ENCODE results near the gene ATP10A.
A peak's percentile ranks its signal among the peaks of the same experiment; 100 is the strongest.
"Not testable (repeated sequence)": the region's sequence is repeated elsewhere in the genome, so short reads cannot be mapped to it uniquely, and the experiment has no call there.

Gene ATP10A

DNA sequence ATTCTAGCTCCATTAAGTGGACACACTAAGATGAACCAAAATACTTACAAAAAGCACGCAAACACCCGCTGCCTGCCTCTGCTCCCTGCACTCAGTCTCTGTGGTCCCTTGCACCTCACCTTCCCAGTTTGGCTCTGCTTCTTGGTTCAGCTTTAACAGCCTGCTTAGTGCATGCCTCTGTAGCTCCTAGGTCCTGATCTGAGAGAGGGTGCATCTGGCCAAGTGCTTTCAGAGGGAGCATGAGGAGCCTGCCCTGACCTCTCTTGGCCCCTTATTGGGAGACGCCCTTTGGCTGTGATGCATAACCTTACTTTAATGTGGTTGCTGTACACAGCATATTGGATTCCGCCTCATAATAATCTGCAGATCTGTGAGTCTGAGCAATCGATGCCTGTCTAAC, 21.2 kb upstream of the ATP10A start:
- no peak for DNase-seq (ENCODE audit: low spot score)

DNA sequence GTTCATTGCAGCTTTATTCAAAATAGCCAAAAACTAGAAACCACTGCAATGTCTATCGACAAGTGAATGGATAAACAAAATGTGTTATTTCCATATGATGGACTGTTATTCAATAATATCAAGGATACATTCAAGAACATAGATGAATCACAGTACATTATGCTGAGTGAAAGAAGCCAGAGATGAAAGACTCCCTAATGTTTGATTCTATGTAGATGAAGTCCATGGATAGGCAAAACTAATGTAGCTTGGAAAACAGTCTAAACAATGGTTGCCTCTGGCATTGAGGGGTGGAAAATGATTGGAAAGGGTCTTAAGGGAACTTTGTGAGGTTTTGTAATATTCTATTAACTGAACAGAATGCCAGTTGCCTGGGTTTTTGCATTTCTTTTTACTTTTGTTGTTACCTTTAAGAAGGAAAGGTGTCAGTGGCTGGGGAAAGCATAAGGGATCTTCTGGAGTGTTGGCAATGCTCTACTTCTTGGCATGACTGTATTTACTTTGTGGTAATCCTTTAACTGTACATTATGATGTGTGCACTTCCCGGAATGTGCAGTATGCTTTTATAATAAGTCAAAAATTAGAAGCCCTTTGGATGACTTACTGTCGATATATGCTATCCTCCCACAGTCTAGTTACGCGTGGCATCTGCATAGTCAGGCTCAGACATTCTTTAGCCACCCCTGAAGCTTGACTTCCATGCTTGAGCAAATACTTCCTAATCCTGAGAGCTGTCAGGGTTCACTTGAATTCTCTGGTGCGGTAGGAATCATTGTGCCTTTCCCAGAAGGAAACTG, 20.5 kb upstream of the ATP10A start:
- DNase-seq (ENCODE audit: low spot score) = no peak

DNA sequence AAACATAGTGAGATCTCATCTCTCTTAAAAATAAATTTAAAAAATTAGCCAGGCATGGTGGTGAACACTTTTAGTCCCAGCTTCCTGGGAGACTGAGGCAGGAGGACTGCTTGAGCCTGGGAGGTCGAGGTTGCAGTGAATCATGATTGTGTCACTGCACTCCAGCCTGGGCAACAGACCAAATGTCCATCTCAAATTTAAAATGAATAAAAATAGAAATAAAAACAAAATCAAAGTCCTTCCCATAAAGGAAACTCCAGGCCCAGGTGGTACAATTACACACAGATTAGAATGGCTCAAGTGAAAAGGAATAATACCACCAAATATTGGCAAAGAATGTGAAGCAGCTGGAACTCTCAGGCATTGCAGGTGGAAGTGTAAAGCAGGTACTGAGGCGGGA, 19.3 kb upstream of the ATP10A start:
- DNase-seq (ENCODE audit: low spot score) = no peak

DNA sequence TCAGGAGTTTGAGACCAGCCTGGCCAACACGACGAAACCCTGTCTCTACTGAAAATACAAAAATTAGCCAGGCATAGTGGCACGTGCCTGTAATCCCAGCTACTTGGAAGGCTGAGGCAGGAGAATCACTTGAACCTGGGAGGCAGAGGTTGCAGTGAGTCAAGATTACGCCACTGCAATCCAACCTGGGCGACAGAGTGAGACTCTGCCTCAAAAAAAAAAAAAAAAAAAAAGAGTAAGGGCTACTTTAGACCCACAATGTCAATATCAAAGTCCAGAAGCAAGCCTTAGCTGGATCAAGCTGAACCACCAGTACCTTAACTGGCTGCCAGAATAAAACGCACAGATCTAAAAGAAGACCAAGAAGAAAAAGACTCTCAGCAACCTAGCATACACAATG, 17.8 kb upstream of the ATP10A start:
- not testable (repeated sequence) for DNase-seq (ENCODE audit: low spot score)

DNA sequence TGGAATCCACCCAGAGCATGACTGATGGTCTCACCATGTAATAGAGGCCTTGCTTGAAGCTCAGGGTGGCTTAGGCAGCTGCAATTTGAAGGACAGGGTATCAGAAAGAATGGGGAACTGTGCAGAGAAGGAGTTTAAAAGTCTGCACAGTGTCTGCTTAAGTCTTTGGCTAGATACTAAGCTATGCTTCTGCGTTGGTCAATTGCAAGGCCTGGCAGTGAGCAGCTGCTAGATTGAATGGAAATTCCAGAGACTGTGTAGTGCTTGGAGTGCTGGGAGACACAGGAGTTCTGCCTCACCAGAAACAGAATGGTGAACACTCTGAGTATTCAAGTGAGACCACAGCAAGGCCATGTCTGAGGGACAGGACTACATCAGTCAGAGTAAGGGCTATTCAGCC, 17.3 kb upstream of the ATP10A start:
- DNase-seq (ENCODE audit: low spot score) = no peak

DNA sequence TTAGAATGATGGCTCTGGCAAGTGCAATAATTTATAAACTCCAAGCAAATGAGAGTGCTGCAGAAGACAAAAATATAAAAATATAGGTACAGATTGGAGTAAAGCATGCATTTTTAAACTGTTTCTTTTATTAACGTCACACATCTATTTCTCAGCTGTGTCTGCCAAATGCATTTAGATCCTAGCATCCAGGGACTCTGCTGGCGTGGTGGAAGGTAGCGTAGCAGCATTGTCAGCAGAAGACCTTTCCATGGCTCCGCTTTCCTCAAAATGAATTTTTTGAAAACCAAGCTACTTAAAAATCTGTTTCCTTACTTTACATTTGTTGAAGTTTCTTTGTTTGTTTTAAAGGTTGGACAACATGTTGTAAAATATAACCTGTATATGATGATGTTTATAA, 16.3 kb upstream of the ATP10A start:
- no peak for DNase-seq (ENCODE audit: low spot score)

DNA sequence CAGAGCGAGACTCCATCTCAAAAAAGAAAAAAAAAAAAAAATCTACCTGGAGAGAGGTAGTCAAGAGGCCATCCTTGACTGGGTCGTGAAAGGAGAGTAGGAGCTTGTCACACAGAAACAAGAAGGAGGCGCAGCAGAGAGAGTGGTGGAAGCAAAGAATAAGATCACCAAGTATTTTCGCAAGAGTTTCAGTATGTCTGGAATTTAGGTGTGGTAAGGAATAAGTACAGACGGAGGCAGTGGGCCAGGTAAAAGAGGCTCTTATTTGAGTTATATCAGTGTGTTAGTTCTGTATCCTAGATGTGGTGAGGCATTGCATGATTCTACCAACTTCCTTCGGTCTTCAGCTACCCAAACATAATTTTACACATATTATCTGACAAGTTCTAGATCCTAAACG, 14.6 kb upstream of the ATP10A start:
- no peak for DNase-seq (ENCODE audit: low spot score)

DNA sequence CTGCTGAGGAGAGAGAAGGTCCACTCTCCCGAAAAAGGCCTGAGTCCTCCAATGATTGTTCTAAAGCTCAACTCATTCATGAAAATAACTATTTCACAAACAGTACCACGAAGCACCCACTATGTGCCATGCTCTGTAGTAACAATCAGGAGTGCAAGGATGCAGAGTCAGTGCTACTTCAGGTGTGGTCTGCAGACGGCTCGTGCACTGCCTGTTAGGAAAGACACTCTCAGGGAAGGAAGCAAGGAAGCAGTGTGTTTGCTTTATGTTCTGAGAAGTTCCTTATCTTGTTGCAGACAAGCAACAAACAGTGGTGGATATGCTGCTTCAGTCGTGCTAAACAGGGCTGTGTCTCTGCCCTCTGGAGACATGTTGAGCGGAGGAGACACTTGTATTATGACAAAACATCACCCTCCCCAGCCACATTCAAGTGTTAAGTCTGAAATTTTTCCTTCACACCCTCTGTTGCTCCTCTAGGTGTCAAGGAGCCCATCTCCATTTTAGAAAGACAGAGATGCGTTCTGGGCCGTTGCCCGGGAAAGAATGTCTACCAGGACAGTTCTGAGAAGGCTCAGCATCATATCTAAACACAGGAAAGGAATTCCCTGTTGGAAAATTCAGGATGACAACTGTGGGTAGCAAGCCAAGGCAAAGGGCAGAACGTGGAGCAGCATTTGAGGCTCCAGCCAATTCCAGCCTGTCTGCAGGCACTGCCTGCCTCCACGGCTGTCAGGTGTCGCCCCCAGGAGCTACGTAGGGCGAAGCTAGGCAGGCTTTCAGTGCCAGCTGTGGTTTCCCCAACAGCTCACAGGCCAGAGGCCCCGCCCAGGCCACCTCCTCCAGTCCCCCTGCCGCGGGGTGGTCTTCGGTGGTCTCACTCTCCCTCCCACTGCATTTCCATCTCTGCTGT, 13.4 kb upstream of the ATP10A start:
- DNase-seq (ENCODE audit: low spot score) = no peak

DNA sequence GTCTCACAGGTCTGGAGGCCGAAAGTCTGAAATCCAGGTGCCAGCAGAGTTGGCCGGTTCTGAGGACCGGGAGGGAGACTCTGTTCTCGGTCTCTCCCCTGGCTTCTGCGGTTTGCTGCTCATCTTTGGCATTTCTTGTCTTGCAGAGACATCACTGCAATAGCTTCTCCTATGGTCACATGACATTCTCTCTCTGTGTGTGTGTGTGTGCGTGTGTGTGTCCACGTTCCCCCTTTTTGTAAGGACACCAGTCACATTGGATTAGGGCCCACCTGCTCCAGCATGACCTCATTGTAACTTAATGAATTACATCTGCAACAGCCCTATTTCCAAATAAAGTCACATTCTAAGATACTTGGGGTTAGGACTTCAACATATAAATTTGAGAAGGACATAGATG, 12.4 kb upstream of the ATP10A start:
- no peak for DNase-seq (ENCODE audit: low spot score)

DNA sequence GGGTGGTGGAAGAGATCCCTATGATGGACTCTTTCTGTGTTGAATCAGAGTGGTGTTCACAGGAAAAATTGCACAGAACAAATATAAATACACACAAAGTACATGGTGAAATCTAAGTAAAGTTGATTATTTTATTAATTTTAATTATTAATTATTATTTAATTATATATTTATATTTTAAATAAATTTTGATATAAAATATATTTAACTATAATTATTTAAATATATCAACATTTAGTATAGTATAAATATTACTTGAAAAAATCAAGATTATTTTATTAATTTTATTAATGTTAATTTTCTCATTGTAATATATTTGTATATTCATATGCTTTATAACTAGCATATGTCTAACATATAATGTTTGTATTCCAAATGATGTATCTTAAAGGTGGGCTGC, 11.3 kb upstream of the ATP10A start:
- no peak for DNase-seq (ENCODE audit: low spot score)

DNA sequence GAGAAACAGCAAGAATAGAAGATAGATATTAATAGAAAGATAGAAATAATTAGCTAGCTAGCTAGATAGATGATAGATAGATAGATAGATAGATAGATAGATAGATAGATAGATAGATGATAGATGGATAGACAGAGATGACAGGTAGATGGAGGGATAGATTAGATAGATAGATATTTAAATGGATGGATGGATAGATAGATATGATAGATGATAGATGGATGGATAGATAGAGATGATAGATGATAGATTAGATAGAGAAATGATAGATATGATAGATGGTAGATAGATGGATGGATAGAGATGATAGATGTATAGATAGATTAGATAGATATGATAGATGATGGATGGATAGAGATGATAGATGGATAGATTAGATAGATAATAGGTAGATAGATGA, 8.3 kb upstream of the ATP10A start:
- no peak for DNase-seq (ENCODE audit: low spot score)

DNA sequence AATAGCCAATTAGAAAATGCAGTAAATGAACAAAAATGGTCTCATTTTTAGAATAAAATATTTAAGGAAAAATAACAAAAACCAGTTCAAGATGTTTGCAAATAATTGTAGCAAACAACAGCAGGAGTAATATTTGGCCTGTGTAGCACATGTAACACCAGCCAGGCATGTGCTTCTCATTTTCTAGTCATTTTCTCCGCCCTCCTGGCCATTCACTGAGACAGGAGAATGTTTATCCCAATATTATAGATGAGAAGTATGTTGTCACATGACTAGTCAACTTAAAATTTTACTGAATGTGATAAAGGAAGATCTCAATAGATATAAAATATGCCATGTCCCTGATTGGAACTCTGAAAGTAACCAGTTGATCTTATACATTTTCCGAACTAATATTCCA, 7.8 kb upstream of the ATP10A start:
- DNase-seq (ENCODE audit: low spot score) = no peak

DNA sequence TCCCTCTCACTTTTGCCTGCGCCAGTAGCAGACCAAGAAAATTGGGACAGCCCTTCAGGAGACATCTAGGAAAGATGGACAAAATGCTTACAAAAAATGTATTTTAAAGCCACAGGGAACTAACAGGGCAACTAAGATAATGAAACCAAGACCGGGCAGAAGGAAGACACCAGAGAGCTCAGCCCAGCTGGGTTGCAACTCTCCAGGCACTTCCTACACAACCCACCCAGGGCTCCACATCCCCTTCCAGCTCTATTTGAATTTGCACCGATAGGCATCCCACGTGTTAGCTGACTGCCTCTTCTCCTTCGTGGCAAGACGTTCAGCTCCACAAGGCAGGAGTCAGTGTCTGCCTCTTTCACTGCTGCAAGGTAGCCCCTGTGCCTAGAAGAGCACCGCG, 6.6 kb upstream of the ATP10A start:
- DNase-seq (ENCODE audit: low spot score) = no peak

DNA sequence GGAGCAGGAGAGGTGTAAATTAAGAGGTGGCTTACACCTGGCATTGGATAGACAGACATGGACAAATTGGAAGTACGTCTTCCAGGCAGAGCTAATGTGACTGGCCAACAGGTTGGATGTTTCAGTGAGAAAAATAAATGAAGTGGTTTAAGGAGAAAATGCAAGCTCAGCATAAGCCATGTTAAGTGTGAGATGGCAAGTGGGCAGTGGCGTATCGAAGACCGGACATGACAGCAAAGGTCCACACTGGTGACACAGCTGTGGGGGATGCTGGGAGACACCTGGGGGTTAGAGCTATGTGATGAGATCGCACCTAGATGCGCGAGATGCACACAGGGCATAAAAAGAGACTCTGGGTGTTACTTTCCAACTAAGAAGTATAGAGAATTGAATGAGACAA, 3.7 kb upstream of the ATP10A start:
- DNase-seq (ENCODE audit: low spot score) = no peak

DNA sequence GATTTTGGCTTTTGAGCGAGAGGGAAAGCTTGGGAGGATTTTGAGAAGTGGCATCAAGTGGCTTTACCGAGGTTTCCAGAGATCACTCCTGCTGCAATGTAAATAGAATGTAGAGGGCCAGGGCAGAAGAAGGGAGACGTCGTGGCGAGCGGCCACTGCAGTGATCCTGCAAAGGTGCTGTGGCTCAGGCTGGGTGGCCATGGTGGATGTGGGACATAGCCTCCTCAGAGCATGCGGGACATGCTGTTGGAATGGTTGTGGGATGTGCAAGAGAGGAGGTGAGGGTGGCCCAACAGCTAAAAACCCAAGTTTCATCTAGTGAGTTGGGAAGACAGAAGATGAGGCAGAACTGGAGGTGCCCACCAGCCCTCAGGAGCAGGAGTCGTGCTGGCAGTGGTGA, 3.1 kb upstream of the ATP10A start:
- no peak for DNase-seq (ENCODE audit: low spot score)

DNA sequence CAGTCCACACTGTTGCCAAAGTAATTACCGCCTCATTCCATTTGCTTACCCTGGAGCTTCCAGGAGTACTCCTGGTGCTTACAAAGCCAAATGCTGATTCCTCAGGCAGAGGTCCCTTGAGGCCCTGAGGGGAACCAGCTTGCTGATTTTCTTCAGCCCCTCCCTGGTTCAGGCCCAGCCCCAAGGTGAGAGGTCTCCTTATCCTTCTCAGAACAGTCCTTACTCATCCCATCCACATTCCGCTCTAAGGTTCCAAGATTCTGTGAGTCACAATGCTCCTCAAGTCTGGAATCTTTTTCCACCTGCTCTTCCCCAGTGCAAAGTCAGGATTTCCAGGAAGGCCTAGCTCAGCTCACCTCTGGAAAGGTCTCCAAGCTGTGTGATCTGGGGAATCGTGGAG, 1.8 kb upstream of the ATP10A start:
- DNase-seq (ENCODE audit: low spot score) = no peak

DNA sequence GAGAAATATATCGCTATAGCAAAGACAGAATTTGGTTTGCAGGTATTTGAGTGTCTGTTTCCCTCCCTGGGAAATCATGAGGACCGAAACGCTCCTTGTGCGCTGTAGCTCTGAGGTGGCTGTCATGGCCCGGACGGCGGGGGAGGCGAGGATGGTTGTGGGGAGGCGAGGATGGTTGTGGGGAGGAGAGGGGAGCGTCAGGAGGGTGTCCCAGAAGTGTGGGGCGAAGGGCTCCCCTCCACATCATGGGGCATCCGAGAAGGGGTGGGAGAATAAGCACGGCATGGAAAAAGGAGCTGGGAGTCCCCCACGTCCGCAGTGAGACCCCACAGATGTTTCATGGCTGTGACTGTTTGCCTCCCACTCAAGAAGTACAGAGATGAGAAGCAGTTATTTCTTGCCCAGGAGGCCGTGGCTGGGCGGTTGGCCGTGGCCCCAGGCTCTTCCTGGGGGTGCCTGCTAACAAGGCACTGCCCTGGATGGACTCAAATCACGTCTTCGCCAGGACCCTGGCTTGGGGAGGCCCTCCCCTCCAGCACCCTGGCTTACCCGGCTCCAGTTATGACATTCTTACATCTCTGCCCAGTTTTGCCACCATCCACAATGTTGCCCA, 947 bp upstream of the ATP10A start:
- no peak for DNase-seq (ENCODE audit: low spot score)

DNA sequence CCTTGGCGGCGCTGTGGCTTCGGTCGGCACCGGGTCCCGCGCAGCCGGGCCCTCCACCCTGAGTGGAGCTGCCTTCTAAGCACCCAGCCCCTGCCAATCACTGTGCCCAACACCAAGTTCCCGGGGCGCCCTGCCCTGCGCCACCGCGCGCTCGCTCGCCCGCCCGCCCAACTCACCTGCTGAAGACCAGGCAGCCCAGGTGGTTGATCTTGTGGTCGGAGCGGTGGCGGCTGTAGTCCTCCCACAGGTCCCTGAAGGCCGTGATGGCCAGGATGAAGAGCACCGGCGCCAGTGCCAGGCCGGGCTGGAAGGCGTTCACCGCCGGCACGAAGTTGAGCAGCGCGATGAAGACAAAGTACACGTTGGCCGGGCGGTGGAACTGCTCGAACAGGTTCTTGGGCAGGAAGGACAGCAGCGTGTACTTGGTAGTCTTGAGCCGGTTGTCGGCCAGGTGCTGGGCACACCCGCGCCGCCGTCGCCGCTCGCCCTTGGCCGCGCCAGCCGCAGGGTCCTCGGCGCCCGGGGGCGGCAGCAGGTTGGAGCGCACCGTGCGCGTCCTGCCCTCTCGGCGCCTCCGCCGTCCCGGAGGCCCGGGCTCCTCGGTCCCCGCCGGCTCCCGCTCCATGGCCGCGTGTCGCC, 536 bp downstream of the ATP10A start:
- peak; percentile 59 for DNase-seq (ENCODE audit: low spot score)

DNA sequence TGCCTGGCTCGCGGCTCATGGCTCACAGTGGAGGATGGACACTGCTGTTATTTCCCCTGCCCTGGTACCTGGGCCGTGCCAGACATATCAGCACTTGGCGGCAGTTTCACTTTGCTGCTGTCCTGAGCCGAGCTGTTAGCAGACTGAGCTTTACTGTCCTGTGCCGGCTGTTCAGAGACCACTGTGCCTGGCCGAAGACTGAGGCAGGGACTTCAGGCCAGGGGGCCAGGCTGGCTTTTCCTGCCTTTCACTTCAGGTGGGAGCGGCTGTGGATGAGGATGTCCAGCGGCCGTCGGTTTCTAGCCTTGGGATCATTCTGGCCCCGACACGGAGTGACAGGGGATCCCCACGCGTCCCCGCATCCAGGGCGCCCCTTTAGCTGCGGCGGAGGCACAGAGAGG, 1.1 kb downstream of the ATP10A start:
- no peak for DNase-seq (ENCODE audit: low spot score)

DNA sequence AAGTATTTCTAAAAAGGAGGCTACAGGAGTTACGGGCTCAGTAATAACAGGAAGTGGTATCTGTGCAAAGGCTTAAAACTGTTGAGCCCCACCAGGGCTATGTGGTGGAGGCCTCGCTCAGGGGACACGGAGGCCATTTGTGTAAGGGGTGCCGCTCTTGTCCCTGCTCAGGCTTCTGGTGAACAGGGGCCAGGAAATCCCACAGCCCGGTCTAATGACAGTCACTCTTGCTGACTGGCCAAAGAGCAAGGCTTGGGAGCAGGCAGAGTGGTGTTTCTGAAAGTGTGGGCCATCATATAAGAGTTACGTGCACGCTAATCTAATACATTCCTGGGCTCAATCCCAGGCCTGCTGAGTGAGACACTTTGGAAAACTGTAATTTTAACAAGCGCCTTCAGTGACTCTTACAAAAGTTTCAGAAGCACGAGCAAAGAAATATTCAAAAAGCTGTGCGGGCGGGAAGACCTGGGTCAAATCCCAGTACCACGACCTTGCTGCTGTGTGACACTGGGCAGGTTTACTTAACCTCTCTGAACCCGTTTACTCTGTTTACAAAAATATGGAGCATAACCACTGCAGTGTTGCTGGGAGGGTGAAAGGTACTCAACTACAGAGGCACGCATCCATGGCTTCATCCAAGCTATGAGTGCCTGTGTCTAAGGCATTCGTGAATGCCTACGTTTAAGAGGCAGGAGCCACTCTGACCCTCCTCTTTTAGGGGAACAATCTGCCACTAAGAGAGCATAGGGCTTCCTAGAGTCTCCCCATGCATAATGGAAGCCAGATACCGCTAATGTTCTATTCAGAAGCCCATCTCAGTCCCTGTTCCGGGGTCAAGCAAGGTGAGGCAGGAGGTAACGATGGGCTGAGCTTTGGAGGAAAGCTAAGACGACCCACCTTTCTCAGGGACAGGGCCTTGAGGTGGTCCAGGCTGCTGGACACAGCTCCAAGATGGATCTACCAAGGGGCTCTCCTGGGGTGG, 2.0 kb downstream of the ATP10A start:
- DNase-seq (ENCODE audit: low spot score) = peak; percentile 43
